Measurements from ENCODE around the gene PARD3B.

PARD3B gene

GRCh38 chr2:205453202-205453601 is 907.9 kb downstream of the PARD3B start:
- Histone ChIP-seq H3K79me2 (ENCODE audit: control insufficient read depth, low read length) (no peaks in the 10 kb centered on the region), H3K4me1 (ENCODE audit: control insufficient read depth, low read length) (no peaks in the 10 kb centered on the region), H4K20me1 (ENCODE audit: control insufficient read depth, insufficient read depth, low read depth, low read length) (no peaks in the 10 kb centered on the region), H3K36me3 (ENCODE audit: control insufficient read depth, low read length) (no peaks in the 10 kb centered on the region), H3K4me3 (ENCODE audit: low read length) (no peak overlapping the region), H3F3A (ENCODE audit: control insufficient read depth, insufficient read depth) (no peaks in the 10 kb centered on the region), H3K9me3 (ENCODE audit: control insufficient read depth, insufficient read depth, low read length) (no peaks in the 10 kb centered on the region), H3K27ac (ENCODE audit: low read depth, low read length) (no peak overlapping the region), H3K9me2 (replicated peaks; ENCODE audit: control insufficient read depth, low read length) (no peaks in the 10 kb centered on the region), H3K27me3 (ENCODE audit: control insufficient read depth, low read length) (no peaks in the 10 kb centered on the region), H3K4me2 (ENCODE audit: low read length) (no peak overlapping the region)
- TF ChIP-seq CTCF (IDR thresholded peaks at IDR 0.05; ENCODE audit: low read depth, low read length, poor library complexity, severe bottlenecking), result no peak

- Histone ChIP-seq H4K20me1 (ENCODE audit: control insufficient read depth, insufficient read depth, low read depth, low read length) (no peaks in the 10 kb centered on the region), H3K4me3 (ENCODE audit: low read length) (no peak overlapping the region), H3K79me2 (ENCODE audit: control insufficient read depth, low read length) (no peaks in the 10 kb centered on the region), H3K9me2 (replicated peaks; ENCODE audit: control insufficient read depth, low read length) (no peaks in the 10 kb centered on the region), H3F3A (ENCODE audit: control insufficient read depth, insufficient read depth) (no peaks in the 10 kb centered on the region), H3K9me3 (ENCODE audit: control insufficient read depth, insufficient read depth, low read length) (no peaks in the 10 kb centered on the region), H3K36me3 (ENCODE audit: control insufficient read depth, low read length) (no peaks in the 10 kb centered on the region), H3K27ac (ENCODE audit: low read depth, low read length) (no peak overlapping the region), H3K4me2 (ENCODE audit: low read length) (no peak overlapping the region), H3K4me1 (ENCODE audit: control insufficient read depth, low read length) (no peaks in the 10 kb centered on the region), H3K27me3 (ENCODE audit: control insufficient read depth, low read length) (no peaks in the 10 kb centered on the region)
- TF ChIP-seq EZH2phosphoT487 (IDR thresholded peaks at IDR 0.05; ENCODE audit: borderline replicate concordance, low read length) (no peak), CTCF (IDR thresholded peaks at IDR 0.05; ENCODE audit: low read depth, low read length, poor library complexity, severe bottlenecking) (no peak)
Observed at GRCh38 chr2:205456682-205457081, 911.4 kb downstream of the PARD3B start.

- no peaks in the 10 kb centered on the region for H3K79me2 ChIP-seq (ENCODE audit: control insufficient read depth, low read length)
- no peaks in the 10 kb centered on the region for H3K36me3 ChIP-seq (ENCODE audit: control insufficient read depth, low read length)
- no peaks in the 10 kb centered on the region for H4K20me1 ChIP-seq (ENCODE audit: control insufficient read depth, insufficient read depth, low read depth, low read length)
- H3F3A ChIP-seq (ENCODE audit: control insufficient read depth, insufficient read depth), result no peaks in the 10 kb centered on the region
- H3K4me1 ChIP-seq (ENCODE audit: control insufficient read depth, low read length), result no peaks in the 10 kb centered on the region
- H3K4me2 ChIP-seq (ENCODE audit: low read length), result no peak overlapping the region
- no peak overlapping the region for H3K27ac ChIP-seq (ENCODE audit: low read depth, low read length)
- H3K9me3 ChIP-seq (ENCODE audit: control insufficient read depth, insufficient read depth, low read length), result no peaks in the 10 kb centered on the region
- no peaks in the 10 kb centered on the region for H3K9me2 ChIP-seq (replicated peaks; ENCODE audit: control insufficient read depth, low read length)
- no peak for TF ChIP-seq EZH2phosphoT487 (IDR thresholded peaks at IDR 0.05; ENCODE audit: borderline replicate concordance, low read length)
- no peak for TF ChIP-seq CTCF (IDR thresholded peaks at IDR 0.05; ENCODE audit: low read depth, low read length, poor library complexity, severe bottlenecking)
- 0 out of 2 replicates have a peak, but pooled peaks cover 2% of the 10 kb centered on the region for H3K27me3 ChIP-seq (ENCODE audit: control insufficient read depth, low read length)
- no peak overlapping the region for H3K4me3 ChIP-seq (ENCODE audit: low read length)
Observed at GRCh38 chr2:205460217-205460616, 914.9 kb downstream of the PARD3B start.

- Histone ChIP-seq H3K9me2 (replicated peaks; ENCODE audit: control insufficient read depth, low read length) (no peaks in the 10 kb centered on the region), H3K4me3 (ENCODE audit: low read length) (no peak overlapping the region), H3F3A (ENCODE audit: control insufficient read depth, insufficient read depth) (no peaks in the 10 kb centered on the region), H3K36me3 (ENCODE audit: control insufficient read depth, low read length) (no peaks in the 10 kb centered on the region), H3K9me3 (ENCODE audit: control insufficient read depth, insufficient read depth, low read length) (no peaks in the 10 kb centered on the region), H3K79me2 (ENCODE audit: control insufficient read depth, low read length) (no peaks in the 10 kb centered on the region), H3K4me2 (ENCODE audit: low read length) (no peak overlapping the region), H3K27me3 (ENCODE audit: control insufficient read depth, low read length) (0 out of 2 replicates have a peak, but pooled peaks cover 2% of the 10 kb centered on the region), H3K27ac (ENCODE audit: low read depth, low read length) (no peak overlapping the region), H3K4me1 (ENCODE audit: control insufficient read depth, low read length) (no peaks in the 10 kb centered on the region), H4K20me1 (ENCODE audit: control insufficient read depth, insufficient read depth, low read depth, low read length) (no peaks in the 10 kb centered on the region)
- no peak for TF ChIP-seq CTCF (IDR thresholded peaks at IDR 0.05; ENCODE audit: low read depth, low read length, poor library complexity, severe bottlenecking)
Observed at GRCh38 chr2:205461169-205461568, 915.9 kb downstream of the PARD3B start.
